Suprapubic skin (tissue), 4 donors: Measurements from ENCODE around the gene NRXN3.

ENCODE experiments used
- EP300 ChIP-seq: sonication (generic); formaldehyde crosslinking; IDR thresholded peaks from one replicate; pipeline ENCODE4 v1.6.1; 2017; ENCODE audit warnings: antibody characterized with exemption
- POLR2AphosphoS5 ChIP-seq, 3 donors: sonication (generic); formaldehyde crosslinking; IDR thresholded peaks; one replicate each; pipeline ENCODE4 v1.6.1; 2017; ENCODE audit warnings: antibody characterized with exemption in 3 of 3
- TF ChIP-seq, protein P1 (sequence below), 2 donors: fragments of 200-600 bp in 1 of 2; fragments of 450-650 bp in 1 of 2; sonication (generic) in 1 of 2; IDR thresholded peaks; one replicate each; pipeline ENCODE4 v1.5.1; 2016 to 2019; ENCODE audit warnings: antibody characterized with exemption in 2 of 2, mild to moderate bottlenecking in 1 of 2, moderate library complexity in 1 of 2

DNA sequence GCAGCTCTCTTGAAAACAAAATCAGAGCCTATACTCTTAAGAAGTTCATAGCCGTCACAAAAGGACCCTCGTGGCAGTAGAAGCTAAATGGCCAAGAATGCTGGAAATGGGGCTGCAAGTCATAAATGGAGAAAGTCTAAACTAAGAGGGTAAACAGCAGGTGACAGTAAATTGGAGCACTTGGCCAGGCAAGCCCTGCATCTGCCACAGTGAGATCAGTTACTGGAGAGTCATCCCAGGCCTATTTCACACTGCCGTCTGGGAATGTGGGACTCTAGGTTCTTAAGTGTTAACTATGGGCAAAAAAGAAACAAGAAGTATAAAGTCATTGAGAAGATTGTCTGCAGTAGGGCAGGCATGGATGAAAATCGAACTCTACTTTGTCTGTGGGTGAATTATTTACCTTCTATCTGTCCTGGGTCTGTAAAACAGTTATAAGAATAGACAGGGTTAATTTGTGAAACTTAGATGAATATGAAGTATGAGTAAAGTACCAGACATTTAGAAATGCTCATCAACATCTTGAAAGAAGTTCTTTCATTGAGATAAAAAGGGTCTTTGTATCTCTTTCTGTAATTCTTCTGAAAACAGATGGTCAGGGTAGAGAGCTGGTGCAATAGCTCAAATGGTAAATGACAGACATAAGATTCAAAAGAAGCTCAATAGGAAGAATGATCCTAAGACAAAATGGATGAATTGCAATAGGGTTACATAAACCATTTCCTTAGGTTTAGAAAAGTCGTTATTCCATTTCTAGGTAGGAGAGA is 1248.7 kb downstream of the NRXN3 start:
- TF ChIP-seq, protein P1, sequence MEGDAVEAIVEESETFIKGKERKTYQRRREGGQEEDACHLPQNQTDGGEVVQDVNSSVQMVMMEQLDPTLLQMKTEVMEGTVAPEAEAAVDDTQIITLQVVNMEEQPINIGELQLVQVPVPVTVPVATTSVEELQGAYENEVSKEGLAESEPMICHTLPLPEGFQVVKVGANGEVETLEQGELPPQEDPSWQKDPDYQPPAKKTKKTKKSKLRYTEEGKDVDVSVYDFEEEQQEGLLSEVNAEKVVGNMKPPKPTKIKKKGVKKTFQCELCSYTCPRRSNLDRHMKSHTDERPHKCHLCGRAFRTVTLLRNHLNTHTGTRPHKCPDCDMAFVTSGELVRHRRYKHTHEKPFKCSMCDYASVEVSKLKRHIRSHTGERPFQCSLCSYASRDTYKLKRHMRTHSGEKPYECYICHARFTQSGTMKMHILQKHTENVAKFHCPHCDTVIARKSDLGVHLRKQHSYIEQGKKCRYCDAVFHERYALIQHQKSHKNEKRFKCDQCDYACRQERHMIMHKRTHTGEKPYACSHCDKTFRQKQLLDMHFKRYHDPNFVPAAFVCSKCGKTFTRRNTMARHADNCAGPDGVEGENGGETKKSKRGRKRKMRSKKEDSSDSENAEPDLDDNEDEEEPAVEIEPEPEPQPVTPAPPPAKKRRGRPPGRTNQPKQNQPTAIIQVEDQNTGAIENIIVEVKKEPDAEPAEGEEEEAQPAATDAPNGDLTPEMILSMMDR (IDR thresholded peaks at IDR 0.05) = no peak
- TF ChIP-seq POLR2AphosphoS5 (IDR thresholded peaks at IDR 0.05) (no peak), EP300 (no peak)
